Astrocyte (in vitro differentiated cells and primary cell): ENCODE results near the gene TARM1.

Experiments used
- EZH2 ChIP-seq: IDR thresholded peaks from 2 replicates; pipeline ENCODE4 v1.6.1; 2012; ENCODE audit warnings: mild to moderate bottlenecking, low read length, inconsistent platforms; ENCODE audit not compliant: insufficient read depth
- TF ChIP-seq, protein P1 (sequence below): IDR thresholded peaks from 2 replicates; pipeline ENCODE4 v1.5.1; 2011; ENCODE audit warnings: low read depth, mild to moderate bottlenecking, inconsistent platforms, low read length, moderate library complexity; ENCODE audit not compliant: insufficient read depth

DNA sequence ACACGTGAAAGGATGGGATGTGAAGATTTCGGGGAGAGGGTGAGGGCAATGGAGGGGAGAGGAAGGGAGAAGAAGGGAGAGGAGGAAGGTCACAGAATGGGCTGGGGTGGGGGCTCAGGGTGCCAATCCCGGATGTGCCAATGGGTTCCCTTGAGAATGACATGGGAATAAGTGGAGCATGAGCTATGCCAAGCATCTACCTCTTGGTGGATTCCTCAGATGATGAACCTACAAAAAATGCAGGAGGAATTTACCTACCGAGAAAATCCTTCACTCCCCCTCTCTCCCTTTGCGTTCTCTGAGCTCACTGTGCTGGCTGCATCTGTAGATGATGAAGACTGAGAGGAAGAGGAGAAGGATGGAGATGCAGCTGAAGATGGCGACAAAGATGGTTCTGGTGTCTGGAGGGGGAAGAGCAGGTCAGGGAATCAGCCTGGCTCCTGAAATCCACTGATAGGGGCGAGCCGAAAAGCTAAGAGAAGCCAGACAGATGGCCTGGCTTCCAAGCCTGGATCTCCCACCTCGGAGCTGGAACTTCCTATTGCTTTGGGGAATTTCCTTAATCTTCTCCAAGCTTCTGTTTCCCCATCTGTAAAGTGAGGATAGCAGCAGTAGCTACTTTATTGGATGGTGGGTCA lies 39.1 kb downstream of the TARM1 start:
- TF ChIP-seq EZH2, result no peak
- TF ChIP-seq, protein P1, sequence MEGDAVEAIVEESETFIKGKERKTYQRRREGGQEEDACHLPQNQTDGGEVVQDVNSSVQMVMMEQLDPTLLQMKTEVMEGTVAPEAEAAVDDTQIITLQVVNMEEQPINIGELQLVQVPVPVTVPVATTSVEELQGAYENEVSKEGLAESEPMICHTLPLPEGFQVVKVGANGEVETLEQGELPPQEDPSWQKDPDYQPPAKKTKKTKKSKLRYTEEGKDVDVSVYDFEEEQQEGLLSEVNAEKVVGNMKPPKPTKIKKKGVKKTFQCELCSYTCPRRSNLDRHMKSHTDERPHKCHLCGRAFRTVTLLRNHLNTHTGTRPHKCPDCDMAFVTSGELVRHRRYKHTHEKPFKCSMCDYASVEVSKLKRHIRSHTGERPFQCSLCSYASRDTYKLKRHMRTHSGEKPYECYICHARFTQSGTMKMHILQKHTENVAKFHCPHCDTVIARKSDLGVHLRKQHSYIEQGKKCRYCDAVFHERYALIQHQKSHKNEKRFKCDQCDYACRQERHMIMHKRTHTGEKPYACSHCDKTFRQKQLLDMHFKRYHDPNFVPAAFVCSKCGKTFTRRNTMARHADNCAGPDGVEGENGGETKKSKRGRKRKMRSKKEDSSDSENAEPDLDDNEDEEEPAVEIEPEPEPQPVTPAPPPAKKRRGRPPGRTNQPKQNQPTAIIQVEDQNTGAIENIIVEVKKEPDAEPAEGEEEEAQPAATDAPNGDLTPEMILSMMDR, result no peak
